Mesothelial cell of epicardium (in vitro differentiated cells): ENCODE data around the gene FBXW4. TPM values are rescaled to one million over a fixed set of nuclear protein-coding genes. Genes with fewer than 3 reads are reported as not detected.

Experiments used
- DNase-seq, 2 experiments: peaks; one replicate each; pipeline ENCODE4 v3.0.0; 2021; ENCODE audit warnings: low spot score in 2 of 2; ENCODE audit not compliant: unreplicated experiment in 2 of 2
- H3K27ac Mint-ChIP-seq: 2 replicates; pipeline ENCODE4 v1.8.0; 2021; ENCODE audit warnings: mixed read lengths
- H3K27me3 Mint-ChIP-seq: 2 replicates; pipeline ENCODE4 v1.8.0; 2021; ENCODE audit warnings: low read depth, mixed read lengths
- H3K36me3 Mint-ChIP-seq: 2 replicates; pipeline ENCODE4 v1.8.0; 2021; ENCODE audit warnings: mixed read lengths
- H3K4me1 Mint-ChIP-seq: 2 replicates; pipeline ENCODE4 v1.8.0; 2021; ENCODE audit warnings: mixed read lengths
- H3K4me3 Mint-ChIP-seq: 2 replicates; pipeline ENCODE4 v1.8.0; 2021; ENCODE audit warnings: mild to moderate bottlenecking, moderate library complexity, mixed read lengths
- H3K9me3 Mint-ChIP-seq: 2 replicates; pipeline ENCODE4 v1.8.0; 2021; ENCODE audit warnings: mixed read lengths
- total RNA-seq: library from RNA; stranded (reverse); gene quantifications from 3 replicates; pipeline ENCODE4 v1.2.1, GENCODE V29; 2021
- TF ChIP-seq, protein P1 (sequence below): fragments of 200-600 bp; sonication (generic); IDR thresholded peaks from one replicate; pipeline ENCODE4 v1.5.0; 2021; ENCODE audit warnings: antibody characterized with exemption; ENCODE audit not compliant: unreplicated experiment

Gene FBXW4
- total RNA-seq, 1 donor from 2014 or later = 65.9 TPM

DNA sequence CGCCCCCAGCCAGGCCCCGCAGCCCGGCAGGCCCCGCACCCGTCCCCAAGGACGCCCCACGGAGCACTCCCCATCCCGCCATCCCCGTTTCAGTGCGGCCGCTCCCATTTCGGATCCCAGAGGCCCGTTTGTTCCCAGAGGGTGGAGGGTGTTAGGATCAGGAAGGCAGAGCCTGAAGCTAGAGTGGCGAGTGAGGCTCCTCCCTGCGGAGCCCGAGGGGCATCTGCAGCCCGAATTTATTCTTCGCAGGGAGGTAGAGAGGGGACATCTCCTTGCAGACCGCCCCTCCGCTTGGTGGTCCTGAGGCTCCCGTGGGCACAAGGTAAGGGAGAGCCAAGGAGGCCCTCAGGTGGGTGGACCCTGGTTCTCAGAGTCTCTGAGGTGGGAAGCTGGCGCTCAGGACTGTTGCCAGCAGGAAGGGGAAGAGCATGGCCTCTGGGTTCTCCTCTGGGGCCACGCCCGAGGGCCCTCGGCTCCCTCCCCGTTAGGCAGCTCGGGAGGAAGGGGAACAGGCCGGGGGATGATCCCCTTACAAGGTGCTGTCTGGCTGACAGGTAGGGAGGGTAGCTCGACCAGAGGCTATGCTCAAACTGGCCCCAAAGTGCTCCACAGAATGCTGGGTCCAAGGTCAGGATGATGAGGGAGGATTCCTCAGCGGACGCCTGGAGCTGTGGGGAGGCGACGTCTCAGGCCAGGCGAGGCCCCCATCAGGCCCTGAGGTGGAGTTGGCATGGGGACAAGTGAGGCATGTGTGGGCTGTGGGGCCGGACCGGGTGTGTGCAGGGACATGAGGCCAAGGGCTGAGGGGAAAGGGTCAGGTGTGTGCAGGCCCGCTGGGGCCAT lies 124.3 kb downstream of the FBXW4 start:
- Mint-ChIP-seq H3K4me1 (peaks cover 17% of the 10 kb centered on the region), H3K27ac (no peak overlapping the region), H3K27me3 (peaks cover 62% of the 10 kb centered on the region), H3K4me3 (peak overlapping the region; percentile 70), H3K9me3 (no peaks in the 10 kb centered on the region), H3K36me3 (no peaks in the 10 kb centered on the region)
- DNase-seq = no peak
- TF ChIP-seq, protein P1, sequence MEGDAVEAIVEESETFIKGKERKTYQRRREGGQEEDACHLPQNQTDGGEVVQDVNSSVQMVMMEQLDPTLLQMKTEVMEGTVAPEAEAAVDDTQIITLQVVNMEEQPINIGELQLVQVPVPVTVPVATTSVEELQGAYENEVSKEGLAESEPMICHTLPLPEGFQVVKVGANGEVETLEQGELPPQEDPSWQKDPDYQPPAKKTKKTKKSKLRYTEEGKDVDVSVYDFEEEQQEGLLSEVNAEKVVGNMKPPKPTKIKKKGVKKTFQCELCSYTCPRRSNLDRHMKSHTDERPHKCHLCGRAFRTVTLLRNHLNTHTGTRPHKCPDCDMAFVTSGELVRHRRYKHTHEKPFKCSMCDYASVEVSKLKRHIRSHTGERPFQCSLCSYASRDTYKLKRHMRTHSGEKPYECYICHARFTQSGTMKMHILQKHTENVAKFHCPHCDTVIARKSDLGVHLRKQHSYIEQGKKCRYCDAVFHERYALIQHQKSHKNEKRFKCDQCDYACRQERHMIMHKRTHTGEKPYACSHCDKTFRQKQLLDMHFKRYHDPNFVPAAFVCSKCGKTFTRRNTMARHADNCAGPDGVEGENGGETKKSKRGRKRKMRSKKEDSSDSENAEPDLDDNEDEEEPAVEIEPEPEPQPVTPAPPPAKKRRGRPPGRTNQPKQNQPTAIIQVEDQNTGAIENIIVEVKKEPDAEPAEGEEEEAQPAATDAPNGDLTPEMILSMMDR = peak; percentile 24

DNA sequence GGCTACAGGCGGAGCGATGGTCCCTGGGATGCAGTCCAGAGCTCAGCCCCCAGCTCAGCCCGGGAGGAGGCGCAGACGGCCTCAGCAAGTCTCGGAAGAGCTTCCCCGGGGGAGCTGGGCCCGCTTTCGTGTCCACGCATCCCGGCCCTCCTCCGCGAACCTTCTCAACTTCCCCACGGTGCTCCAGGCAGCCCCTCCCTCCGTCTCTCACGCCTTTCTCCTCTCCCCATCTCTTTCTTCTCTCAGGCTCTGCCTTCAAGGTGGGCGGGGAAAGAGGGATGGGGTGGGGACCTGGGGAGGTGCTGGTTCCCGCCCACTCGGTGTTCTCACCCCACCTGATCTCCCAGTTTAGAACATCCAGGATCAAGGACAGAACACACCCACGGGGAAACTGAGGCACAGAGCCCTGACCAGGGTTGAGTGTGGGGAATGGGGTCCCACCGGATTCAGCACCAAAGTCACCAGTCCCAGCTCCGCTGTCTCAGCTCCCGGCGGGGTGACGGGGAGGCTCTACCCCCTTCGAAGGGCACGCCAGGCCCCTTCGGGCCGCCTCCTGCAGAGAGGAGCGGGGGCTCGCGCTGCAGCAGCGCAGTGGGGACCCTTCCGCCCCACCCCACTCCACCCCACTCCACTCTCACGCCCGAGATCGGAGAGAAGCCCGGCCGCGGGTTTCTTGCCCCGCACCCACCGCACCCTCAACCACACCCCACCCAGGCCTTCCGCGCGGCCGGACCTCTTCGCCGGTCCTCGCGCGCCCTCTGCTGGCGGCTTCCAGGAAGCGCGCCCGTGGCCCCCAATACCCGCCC lies 125.1 kb downstream of the FBXW4 start:
- TF ChIP-seq, protein P1 = peak; percentile 95
- H3K27ac Mint-ChIP-seq = peak overlapping the region; percentile 47
- H3K27me3 Mint-ChIP-seq = peaks cover 70% of the 10 kb centered on the region
- H3K9me3 Mint-ChIP-seq = no peaks in the 10 kb centered on the region
- peak; percentile 77 to 89 for DNase-seq
- peak overlapping the region; percentile 70 for H3K4me3 Mint-ChIP-seq
- no peaks in the 10 kb centered on the region for H3K36me3 Mint-ChIP-seq
- peaks cover 17% of the 10 kb centered on the region for H3K4me1 Mint-ChIP-seq

DNA sequence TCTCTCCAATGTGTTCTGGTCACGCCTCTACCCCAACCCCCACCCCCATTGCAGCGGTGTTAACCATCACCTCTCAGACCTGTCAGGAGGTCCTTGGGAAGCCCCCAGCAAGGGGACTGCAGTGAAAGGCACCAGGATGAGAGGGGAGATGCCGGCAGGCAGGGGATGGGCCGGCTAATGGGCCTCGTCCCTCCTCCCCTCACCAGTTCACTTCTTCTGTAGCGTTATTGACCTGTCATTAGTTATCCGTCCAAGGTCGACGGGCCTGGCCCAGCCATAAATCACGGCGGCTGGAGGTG lies 125.7 kb downstream of the FBXW4 start:
- Mint-ChIP-seq H3K4me1 (peaks cover 17% of the 10 kb centered on the region), H3K27ac (no peak overlapping the region), H3K4me3 (peak overlapping the region; percentile 70), H3K36me3 (no peaks in the 10 kb centered on the region), H3K9me3 (no peaks in the 10 kb centered on the region), H3K27me3 (peaks cover 74% of the 10 kb centered on the region)
- TF ChIP-seq, protein P1 = no peak
- DNase-seq = no peak

DNA sequence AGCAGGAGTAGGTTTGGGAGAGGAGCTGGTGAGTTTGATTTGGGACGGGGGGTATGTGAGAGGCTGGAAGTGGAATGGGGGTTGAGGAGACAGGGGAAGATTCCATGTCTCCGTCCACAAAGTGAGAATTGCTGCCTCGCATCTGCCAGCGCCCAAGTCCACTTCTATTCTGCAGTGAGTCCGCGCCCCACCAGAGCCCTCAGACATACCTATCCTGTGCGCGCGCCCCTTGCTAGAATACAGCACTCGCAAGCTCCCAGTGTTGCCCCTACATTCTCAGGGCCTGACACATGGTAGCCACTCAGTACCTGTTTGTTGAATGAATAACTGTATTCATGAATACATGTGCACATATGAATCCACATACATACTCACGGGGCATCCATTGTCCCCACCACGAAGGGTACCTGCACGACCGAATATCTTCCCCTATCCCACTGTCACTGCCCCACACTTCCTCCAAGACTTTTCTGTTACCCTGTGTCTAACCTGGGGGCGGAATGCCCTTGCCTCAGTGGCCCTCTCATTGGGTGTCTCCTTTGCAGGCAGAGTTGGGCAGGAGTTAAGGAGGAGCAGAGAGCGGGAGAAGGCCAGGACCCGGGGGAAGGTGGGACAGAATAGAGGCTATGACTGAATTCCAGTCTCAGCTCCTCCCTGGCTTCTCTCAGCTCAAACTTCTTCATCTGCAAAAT lies 126.8 kb downstream of the FBXW4 start:
- Mint-ChIP-seq H3K27me3 (peaks cover 84% of the 10 kb centered on the region), H3K27ac (no peak overlapping the region), H3K4me3 (peak overlapping the region; percentile 37), H3K36me3 (no peaks in the 10 kb centered on the region), H3K9me3 (no peaks in the 10 kb centered on the region), H3K4me1 (peaks cover 17% of the 10 kb centered on the region)
- no peak for DNase-seq
- TF ChIP-seq, protein P1 = no peak

DNA sequence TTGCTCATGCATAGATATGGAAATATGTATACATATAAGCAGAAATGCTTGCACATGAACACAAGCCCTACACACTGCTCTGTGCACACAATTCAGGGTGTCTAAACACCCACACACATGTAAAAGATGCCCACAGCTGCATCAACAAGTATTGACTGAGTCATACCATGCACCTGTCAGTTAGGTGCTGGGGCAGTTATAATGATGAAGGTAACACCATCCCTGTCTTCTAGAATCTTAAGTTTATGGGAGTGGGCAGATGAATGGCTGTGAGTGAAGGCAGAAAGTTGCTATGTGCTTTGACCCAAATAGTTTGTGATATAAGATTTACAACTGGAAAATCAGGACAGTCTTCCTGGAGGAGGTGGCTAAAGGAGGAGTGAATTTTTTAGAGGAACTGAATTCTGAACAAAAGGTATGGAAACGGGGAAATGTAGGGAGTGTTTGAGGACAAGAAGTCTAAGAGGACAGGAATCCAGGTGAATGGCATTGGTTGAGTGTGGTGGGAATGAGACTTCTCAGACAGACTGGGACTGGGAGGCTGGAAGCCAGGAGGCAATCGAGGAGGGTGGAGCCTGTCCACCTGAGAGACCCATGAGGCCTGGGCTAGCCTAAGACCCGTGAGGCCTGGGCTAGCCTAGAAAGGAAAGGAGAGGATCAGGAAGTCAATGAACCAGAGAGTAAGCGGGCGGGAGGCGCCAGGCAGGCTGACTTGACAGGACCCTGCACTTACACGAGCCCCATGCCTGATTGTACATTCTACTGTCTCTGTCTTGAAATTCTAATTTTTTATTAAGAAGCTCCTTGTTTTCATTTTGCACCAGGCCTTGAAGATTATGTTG lies 127.6 kb downstream of the FBXW4 start:
- H3K27me3 Mint-ChIP-seq = peaks cover 90% of the 10 kb centered on the region
- no peak for DNase-seq
- no peaks in the 10 kb centered on the region for H3K36me3 Mint-ChIP-seq
- peak overlapping the region; percentile 9 for H3K4me3 Mint-ChIP-seq
- TF ChIP-seq, protein P1 = no peak
- no peaks in the 10 kb centered on the region for H3K9me3 Mint-ChIP-seq
- H3K4me1 Mint-ChIP-seq = peaks cover 17% of the 10 kb centered on the region
- H3K27ac Mint-ChIP-seq = no peak overlapping the region
